ENCODE results near the gene CREB3L1.

Gene CREB3L1

DNA sequence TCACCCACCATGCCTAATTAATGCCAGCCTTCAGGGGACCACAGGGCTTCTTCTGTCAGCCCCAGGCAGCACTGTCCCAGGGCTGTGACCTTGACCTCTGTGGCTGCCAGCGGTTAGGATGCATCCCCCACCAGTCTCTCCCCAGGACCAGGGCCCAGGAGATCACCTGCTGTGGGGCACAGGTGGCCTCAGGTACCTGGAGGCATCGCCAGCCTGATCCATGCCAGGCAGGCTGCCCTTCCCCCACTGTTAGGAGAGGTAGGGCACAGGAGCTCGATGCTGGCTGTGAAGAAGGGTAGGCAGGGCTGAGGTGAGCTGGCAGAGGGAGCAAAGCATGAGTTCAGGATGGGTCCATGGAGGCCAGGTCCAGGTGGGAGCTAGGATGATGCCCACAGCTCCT, 87.3 kb downstream of the CREB3L1 start:
- TF ChIP-seq, protein P1, sequence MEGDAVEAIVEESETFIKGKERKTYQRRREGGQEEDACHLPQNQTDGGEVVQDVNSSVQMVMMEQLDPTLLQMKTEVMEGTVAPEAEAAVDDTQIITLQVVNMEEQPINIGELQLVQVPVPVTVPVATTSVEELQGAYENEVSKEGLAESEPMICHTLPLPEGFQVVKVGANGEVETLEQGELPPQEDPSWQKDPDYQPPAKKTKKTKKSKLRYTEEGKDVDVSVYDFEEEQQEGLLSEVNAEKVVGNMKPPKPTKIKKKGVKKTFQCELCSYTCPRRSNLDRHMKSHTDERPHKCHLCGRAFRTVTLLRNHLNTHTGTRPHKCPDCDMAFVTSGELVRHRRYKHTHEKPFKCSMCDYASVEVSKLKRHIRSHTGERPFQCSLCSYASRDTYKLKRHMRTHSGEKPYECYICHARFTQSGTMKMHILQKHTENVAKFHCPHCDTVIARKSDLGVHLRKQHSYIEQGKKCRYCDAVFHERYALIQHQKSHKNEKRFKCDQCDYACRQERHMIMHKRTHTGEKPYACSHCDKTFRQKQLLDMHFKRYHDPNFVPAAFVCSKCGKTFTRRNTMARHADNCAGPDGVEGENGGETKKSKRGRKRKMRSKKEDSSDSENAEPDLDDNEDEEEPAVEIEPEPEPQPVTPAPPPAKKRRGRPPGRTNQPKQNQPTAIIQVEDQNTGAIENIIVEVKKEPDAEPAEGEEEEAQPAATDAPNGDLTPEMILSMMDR (IDR thresholded peaks at IDR 0.05; ENCODE audit: low read depth, low read length, missing control alignments): no peak
- no peak overlapping the region for H3K4me3 ChIP-seq (ENCODE audit: low read depth, low read length)
- no peak for DNase-seq (ENCODE audit: low read depth)

DNA sequence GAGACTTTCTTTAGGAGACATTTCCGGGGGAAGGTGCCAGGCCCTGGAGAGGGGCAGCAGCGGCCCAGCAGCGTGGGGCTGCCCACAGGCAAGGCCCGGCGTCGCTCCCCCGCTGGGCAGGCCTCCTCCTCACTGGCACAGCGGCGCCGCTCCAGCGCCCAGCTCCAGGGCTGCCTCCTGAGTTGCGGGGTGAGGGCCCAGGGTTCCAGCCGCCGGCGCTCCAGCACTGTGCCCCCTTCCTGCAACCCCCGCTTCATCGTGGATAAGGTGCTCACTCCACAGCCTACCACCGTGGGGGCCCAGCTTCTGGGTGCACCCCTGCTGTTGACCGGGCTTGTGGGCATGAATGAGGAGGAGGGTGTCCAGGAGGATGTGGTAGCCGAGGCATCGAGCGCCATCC, 88.8 kb downstream of the CREB3L1 start:
- no peak for DNase-seq (ENCODE audit: low read depth)
- TF ChIP-seq, protein P1 (IDR thresholded peaks at IDR 0.05; ENCODE audit: low read depth, low read length, missing control alignments): no peak
- H3K4me3 ChIP-seq (ENCODE audit: low read depth, low read length): no peak overlapping the region

DNA sequence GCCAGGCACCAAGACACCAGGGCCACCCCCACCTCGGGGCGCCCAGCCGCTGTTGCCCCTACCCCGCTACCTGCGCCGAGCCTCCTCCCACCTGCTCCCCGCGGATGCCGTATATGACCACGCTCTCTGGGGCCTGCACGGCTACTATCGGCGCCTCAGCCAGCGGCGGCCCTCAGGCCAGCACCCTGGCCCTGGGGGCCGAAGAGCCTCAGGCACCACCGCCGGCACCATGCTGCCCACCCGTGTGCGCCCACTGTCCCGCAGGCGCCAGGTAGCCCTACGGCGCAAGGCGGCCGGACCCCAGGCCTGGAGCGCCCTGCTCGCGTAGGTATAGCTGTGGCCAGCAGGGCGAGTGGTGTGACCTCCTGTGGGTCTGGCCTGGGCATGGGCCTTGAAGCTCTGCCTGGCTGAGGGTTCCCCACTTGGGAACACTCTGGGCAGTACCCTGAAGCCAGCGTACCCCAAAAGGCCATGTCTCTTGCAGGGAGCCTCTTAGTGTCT, 89.2 kb downstream of the CREB3L1 start:
- DNase-seq (ENCODE audit: low read depth): no peak
- TF ChIP-seq, protein P1 (IDR thresholded peaks at IDR 0.05; ENCODE audit: low read depth, low read length, missing control alignments): no peak
- no peak overlapping the region for H3K4me3 ChIP-seq (ENCODE audit: low read depth, low read length)

DNA sequence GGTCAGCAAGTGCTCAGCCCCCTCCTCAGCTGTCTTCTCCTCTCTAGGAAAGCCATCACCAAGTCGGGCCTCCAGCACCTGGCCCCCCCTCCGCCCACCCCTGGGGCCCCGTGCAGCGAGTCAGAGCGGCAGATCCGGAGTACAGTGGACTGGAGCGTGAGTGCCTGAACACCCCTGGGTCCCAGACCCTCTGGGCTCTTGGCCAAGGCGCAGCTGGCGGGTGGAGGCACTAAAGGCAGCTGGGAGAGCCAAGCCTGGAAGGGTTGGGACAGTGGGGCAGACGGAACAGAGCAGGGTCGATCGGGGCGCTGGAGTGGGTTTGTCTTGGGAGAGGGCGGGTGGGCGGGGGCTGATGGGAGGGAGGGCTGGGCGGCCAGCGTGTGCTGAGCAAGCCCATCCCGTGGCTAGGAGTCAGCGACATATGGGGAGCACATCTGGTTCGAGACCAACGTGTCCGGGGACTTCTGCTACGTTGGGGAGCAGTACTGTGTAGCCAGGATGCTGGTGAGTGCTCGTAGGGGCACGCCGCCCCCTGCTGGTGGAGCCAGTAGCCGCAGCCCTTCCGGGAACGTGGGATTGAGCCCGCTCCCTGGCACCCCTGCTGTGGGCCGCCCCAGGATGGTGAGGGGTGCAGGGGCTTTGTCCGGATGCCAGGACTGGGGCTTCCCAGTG, 89.9 kb downstream of the CREB3L1 start:
- no peak overlapping the region for H3K4me3 ChIP-seq (ENCODE audit: low read depth, low read length)
- DNase-seq (ENCODE audit: low read depth): no peak
- TF ChIP-seq, protein P1 (IDR thresholded peaks at IDR 0.05; ENCODE audit: low read depth, low read length, missing control alignments): peak; percentile 87

DNA sequence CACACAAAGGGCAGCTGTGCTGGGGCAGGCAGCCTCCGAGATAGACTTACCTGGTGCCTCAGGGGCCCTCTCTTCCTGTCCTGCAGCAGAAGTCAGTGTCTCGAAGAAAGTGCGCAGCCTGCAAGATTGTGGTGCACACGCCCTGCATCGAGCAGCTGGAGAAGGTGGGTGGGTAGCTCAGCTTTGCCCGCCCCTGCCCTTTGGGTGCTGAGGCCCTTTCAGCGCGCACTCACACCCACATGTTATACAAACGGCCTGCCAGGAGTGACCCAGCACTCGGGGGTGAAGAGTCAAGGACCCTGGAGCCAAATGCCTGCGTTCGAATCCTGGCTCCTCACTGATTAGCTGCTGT, 90.4 kb downstream of the CREB3L1 start:
- DNase-seq (ENCODE audit: low read depth): no peak
- TF ChIP-seq, protein P1 (IDR thresholded peaks at IDR 0.05; ENCODE audit: low read depth, low read length, missing control alignments): no peak
- no peak overlapping the region for H3K4me3 ChIP-seq (ENCODE audit: low read depth, low read length)

DNA sequence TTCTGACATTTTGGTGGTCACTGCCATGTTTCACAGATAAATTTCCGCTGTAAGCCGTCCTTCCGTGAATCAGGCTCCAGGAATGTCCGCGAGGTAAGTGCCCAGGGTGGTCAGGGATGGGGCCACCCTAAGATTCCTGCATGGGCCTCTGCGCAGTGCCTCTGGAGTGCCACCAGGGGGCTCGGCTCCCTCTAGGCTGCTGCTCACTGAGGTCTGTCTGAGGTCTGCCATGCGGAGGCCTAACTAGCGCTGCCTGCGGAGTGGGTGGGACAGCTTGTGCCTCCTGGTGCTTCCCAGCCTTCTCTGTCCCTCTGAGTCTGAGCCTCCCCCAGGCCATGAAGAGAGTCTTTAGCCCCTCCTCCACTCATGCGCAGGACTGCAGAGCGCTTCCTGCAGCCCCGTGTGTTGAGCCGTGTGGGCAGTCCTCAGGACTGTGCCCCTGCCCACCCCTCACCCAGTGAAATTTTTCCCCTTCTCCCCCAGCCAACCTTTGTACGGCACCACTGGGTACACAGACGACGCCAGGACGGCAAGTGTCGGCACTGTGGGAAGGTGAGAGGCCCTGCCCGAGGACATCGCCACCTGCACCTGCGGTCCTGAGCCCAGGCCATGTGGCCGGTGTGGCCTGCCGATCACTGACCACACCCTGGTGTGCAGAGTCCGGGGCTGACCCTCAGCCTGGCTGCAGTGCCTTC, 92.1 kb downstream of the CREB3L1 start:
- no peak overlapping the region for H3K4me3 ChIP-seq (ENCODE audit: low read depth, low read length)
- TF ChIP-seq, protein P1 (IDR thresholded peaks at IDR 0.05; ENCODE audit: low read depth, low read length, missing control alignments): peak; percentile 97
- no peak for DNase-seq (ENCODE audit: low read depth)
